ENCODE data around the gene SHC3. TPM values are rescaled to one million over a fixed set of nuclear protein-coding genes. Genes with fewer than 3 reads are reported as not detected.

The SHC3 gene
- total RNA-seq, 4 donors from 2014 or later = 0.51 to 3.5 (median 2.5) TPM

- Histone ChIP-seq H3K9me3 (no peaks in the 10 kb centered on the region), H3K4me1 (peaks cover 0 to 9% of the 10 kb centered on the region in 2 donors), H3K27me3 (peaks cover 0 to 14% of the 10 kb centered on the region in 2 donors), H3K4me3 (no peak overlapping the region), H3K36me3 (no peaks in the 10 kb centered on the region), H3K27ac (no peak overlapping the region)
- intact Hi-C loops (cut with DNase I; ENCODE audit: low total_unique reads) = no loop called here
- DNase-seq = no peak
- TF ChIP-seq CTCF (IDR thresholded peaks at IDR 0.05) (no peak), POLR2A (IDR thresholded peaks at IDR 0.05) (no peak)
Measured at GRCh38 chr9:89175828-89176261, 2.8 kb downstream of the SHC3 start.

- intact Hi-C loops (cut with DNase I; ENCODE audit: low total_unique reads) = no loop called here
Measured at GRCh38 chr9:89174291-89174690, 4.3 kb downstream of the SHC3 start.

GRCh38 chr9:89173072-89173471 lies 5.5 kb downstream of the SHC3 start:
- DNase-seq = no peak
- Histone ChIP-seq H3K9me3 (no peaks in the 10 kb centered on the region), H3K4me3 (no peak overlapping the region), H3K4me1 (peaks cover 0 to 6% of the 10 kb centered on the region in 2 donors), H3K27me3 (peaks cover 0 to 14% of the 10 kb centered on the region in 2 donors), H3K27ac (no peak overlapping the region), H3K36me3 (no peaks in the 10 kb centered on the region)
- intact Hi-C loops (cut with DNase I; ENCODE audit: low total_unique reads) = no loop called here
- TF ChIP-seq CTCF (IDR thresholded peaks at IDR 0.05) (no peak), POLR2A (IDR thresholded peaks at IDR 0.05) (no peak)

More at GRCh38 chr9:89174291-89174690, 4.3 kb downstream of the SHC3 start:
- H3K9me3 ChIP-seq = no peaks in the 10 kb centered on the region
- no peaks in the 10 kb centered on the region for H3K36me3 ChIP-seq
- peaks cover 0 to 6% of the 10 kb centered on the region in 2 donors for H3K4me1 ChIP-seq
- H3K27ac ChIP-seq = no peak overlapping the region
- H3K4me3 ChIP-seq = no peak overlapping the region
- H3K27me3 ChIP-seq = peaks cover 0 to 14% of the 10 kb centered on the region in 2 donors
- DNase-seq = no peak
- TF ChIP-seq POLR2A (IDR thresholded peaks at IDR 0.05) = no peak
- TF ChIP-seq CTCF (IDR thresholded peaks at IDR 0.05) = no peak

- H3K36me3 ChIP-seq = no peaks in the 10 kb centered on the region
- H3K9me3 ChIP-seq = no peaks in the 10 kb centered on the region
- no peak for DNase-seq
- intact Hi-C loops (cut with DNase I; ENCODE audit: low total_unique reads) = no loop called here
- H3K4me3 ChIP-seq = no peak overlapping the region
- H3K27me3 ChIP-seq = peaks cover 0 to 10% of the 10 kb centered on the region in 2 donors
- H3K4me1 ChIP-seq = peaks cover 0 to 1% of the 10 kb centered on the region in 2 donors
- H3K27ac ChIP-seq = no peak overlapping the region
- no peak for TF ChIP-seq CTCF (IDR thresholded peaks at IDR 0.05)
- no peak for TF ChIP-seq POLR2A (IDR thresholded peaks at IDR 0.05)
Measured at GRCh38 chr9:89172398-89172797, 6.2 kb downstream of the SHC3 start.

- Histone ChIP-seq H3K27ac (no peak overlapping the region), H3K27me3 (peaks cover 0 to 5% of the 10 kb centered on the region in 2 donors), H3K9me3 (no peaks in the 10 kb centered on the region), H3K4me3 (no peak overlapping the region), H3K36me3 (no peaks in the 10 kb centered on the region), H3K4me1 (no peaks in the 10 kb centered on the region)
- no peak for DNase-seq
- intact Hi-C loops (cut with DNase I; ENCODE audit: low total_unique reads) = no loop called here
- TF ChIP-seq POLR2A (IDR thresholded peaks at IDR 0.05) (no peak), CTCF (IDR thresholded peaks at IDR 0.05) (peak in 1 of 4 experiments; percentile 26)
Measured at GRCh38 chr9:89171693-89172092, 6.9 kb downstream of the SHC3 start.
